GM23338 (cell line): ENCODE results near the gene MAP3K6.

ENCODE experiments used
- POLR2AphosphoS5 ChIP-seq: IDR thresholded peaks from 2 replicates; pipeline ENCODE4 v1.6.1; 2016; ENCODE audit warnings: antibody characterized with exemption, low read depth
- TF ChIP-seq, protein P1 (sequence below), 2 experiments: fragments of 200-600 bp in 1 of 2; sonication (generic) in 1 of 2; conservative IDR thresholded peaks; 2 replicates each; pipeline versions ENCODE4 v1.5.1 to v1.6.1; 2016 to 2017; ENCODE audit warnings: antibody characterized with exemption in 2 of 2, low read depth in 2 of 2, mild to moderate bottlenecking in 2 of 2, moderate library complexity in 1 of 2
- TF ChIP-seq, protein P2 (sequence below): IDR thresholded peaks from 2 replicates; pipeline ENCODE4 v1.6.1; 2016; ENCODE audit warnings: antibody characterized with exemption

DNA sequence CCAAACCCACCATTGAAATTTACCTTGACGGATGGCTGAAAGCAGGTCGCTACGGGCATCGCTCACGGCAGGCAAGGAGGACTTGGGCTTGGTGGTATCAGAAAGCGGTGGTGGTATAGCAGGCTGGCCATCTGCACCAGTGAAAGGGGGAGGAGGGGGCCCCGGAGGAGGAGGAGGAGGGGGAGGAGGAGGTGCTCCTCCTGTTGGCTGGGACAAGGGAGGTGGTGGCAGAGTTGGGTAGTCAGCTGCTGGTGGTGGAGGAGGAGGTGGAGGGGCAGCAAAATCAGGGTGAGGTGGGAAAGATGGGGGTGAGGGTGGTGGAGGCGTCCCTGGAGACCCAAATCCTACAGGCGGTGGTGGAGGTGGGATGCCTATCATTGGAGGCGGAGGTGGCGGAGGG is 42.9 kb upstream of the MAP3K6 start:
- TF ChIP-seq, protein P1, sequence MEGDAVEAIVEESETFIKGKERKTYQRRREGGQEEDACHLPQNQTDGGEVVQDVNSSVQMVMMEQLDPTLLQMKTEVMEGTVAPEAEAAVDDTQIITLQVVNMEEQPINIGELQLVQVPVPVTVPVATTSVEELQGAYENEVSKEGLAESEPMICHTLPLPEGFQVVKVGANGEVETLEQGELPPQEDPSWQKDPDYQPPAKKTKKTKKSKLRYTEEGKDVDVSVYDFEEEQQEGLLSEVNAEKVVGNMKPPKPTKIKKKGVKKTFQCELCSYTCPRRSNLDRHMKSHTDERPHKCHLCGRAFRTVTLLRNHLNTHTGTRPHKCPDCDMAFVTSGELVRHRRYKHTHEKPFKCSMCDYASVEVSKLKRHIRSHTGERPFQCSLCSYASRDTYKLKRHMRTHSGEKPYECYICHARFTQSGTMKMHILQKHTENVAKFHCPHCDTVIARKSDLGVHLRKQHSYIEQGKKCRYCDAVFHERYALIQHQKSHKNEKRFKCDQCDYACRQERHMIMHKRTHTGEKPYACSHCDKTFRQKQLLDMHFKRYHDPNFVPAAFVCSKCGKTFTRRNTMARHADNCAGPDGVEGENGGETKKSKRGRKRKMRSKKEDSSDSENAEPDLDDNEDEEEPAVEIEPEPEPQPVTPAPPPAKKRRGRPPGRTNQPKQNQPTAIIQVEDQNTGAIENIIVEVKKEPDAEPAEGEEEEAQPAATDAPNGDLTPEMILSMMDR (conservative IDR thresholded peaks at IDR 0.05; ENCODE audit: low read depth in 2 of 2) = no peak
- TF ChIP-seq POLR2AphosphoS5 = no peak
- TF ChIP-seq, protein P2, sequence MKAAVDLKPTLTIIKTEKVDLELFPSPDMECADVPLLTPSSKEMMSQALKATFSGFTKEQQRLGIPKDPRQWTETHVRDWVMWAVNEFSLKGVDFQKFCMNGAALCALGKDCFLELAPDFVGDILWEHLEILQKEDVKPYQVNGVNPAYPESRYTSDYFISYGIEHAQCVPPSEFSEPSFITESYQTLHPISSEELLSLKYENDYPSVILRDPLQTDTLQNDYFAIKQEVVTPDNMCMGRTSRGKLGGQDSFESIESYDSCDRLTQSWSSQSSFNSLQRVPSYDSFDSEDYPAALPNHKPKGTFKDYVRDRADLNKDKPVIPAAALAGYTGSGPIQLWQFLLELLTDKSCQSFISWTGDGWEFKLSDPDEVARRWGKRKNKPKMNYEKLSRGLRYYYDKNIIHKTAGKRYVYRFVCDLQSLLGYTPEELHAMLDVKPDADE = no peak
